G401 (cell line): ENCODE results near the gene RNF135. TPM values are rescaled to one million over a fixed set of nuclear protein-coding genes. Genes with fewer than 3 reads are reported as not detected.
"Not testable (repeated sequence)": the region's sequence is repeated elsewhere in the genome, so short reads cannot be mapped to it uniquely, and the experiment has no call there.

Experiments used
- DNase-seq: peaks from one replicate; pipeline ENCODE4 v3.0.0-alpha.2; 2015; ENCODE audit warnings: low spot score
- in situ Hi-C: cut with HindIII; loops from 2 replicates; pipeline ENCODE4 v1.10.0; 2016; ENCODE audit warnings: low sequenced_read_pairs, mixed read lengths
- total RNA-seq: library from RNA; depleted of rRNA; stranded (reverse); fragments of >200 nt; shearing (Covaris generic); gene quantifications from 2 replicates; pipeline ENCODE4 v1.2.3, GENCODE V29; 2014; rRNA removed

Gene RNF135
- total RNA-seq = 1.2 TPM in 2 replicates

- DNase-seq = peak; percentile 84
- in situ Hi-C loops = no loop called here
Observed at GRCh38 chr17:30970831-30971567, at the start of gene RNF135. TSS of gene RNF135 (plus strand) at chr17:30971039. CDS start at chr17:30971074, 35 bp downstream.

- in situ Hi-C loops = no loop called here
- DNase-seq = peak; percentile 11
Observed at GRCh38 chr17:30921544-30922196, 49.2 kb upstream of the RNF135 start, which contains the start of gene ADAP2. TSS of gene ADAP2 (plus strand) at chr17:30921945. CDS start at chr17:30922015, 70 bp downstream.

- in situ Hi-C loops = no loop called here
- no peak for DNase-seq
Observed at GRCh38 chr17:30922235-30923030, 48.4 kb upstream of the RNF135 start.

GRCh38 chr17:30924341-30924740 is 46.5 kb upstream of the RNF135 start:
- no peak for DNase-seq
- in situ Hi-C loops = no loop called here

- in situ Hi-C loops = no loop called here
- no peak for DNase-seq
Observed at GRCh38 chr17:30926516-30926915, 44.3 kb upstream of the RNF135 start.

GRCh38 chr17:30927756-30928155 is 43.1 kb upstream of the RNF135 start:
- DNase-seq = no peak
- in situ Hi-C loops = no loop called here

- in situ Hi-C loops = no loop called here
- DNase-seq = no peak
Observed at GRCh38 chr17:30928584-30928983, 42.3 kb upstream of the RNF135 start.

- no peak for DNase-seq
- in situ Hi-C loops = no loop called here
Observed at GRCh38 chr17:30929081-30929633, 41.7 kb upstream of the RNF135 start.

- DNase-seq = not testable (repeated sequence)
Observed at GRCh38 chr17:30929861-30930260, 41.0 kb upstream of the RNF135 start.

GRCh38 chr17:30930495-30930894 is 40.3 kb upstream of the RNF135 start:
- DNase-seq = no peak
- in situ Hi-C loops = no loop called here

More at GRCh38 chr17:30929861-30930260, 41.0 kb upstream of the RNF135 start:
- in situ Hi-C loops = not testable (repeated sequence)

GRCh38 chr17:30931582-30931981 is 39.3 kb upstream of the RNF135 start:
- in situ Hi-C loops, DNase-seq: not testable (repeated sequence)

GRCh38 chr17:30933966-30934365 is 36.9 kb upstream of the RNF135 start:
- in situ Hi-C loops = no loop called here
- no peak for DNase-seq

GRCh38 chr17:30939051-30939689 is 31.7 kb upstream of the RNF135 start:
- DNase-seq = no peak
- in situ Hi-C loops = no loop called here

GRCh38 chr17:30942308-30943079 is 28.3 kb upstream of the RNF135 start:
- DNase-seq = no peak
- in situ Hi-C loops = no loop called here

GRCh38 chr17:30947796-30948195 is 23.0 kb upstream of the RNF135 start:
- in situ Hi-C loops = no loop called here
- DNase-seq = no peak

- in situ Hi-C loops = loop anchor here (10.0 kb wide), 1 partner anchor 435 kb away; no protein-coding TSS in a partner anchor
Observed at GRCh38 chr17:30950189-30950588, 20.6 kb upstream of the RNF135 start.

GRCh38 chr17:30950669-30951399 is 20.0 kb upstream of the RNF135 start:
- peak; percentile 4 for DNase-seq
- in situ Hi-C loops = loop anchor here (10.0 kb wide), 1 partner anchor 434 kb away; no protein-coding TSS in a partner anchor

More at GRCh38 chr17:30950189-30950588, 20.6 kb upstream of the RNF135 start:
- no peak for DNase-seq
